ENCODE data around the gene ANXA5. TPM values are rescaled to one million over a fixed set of nuclear protein-coding genes. Genes with fewer than 3 reads are reported as not detected.

Gene ANXA5
- total RNA-seq, 4 donors from 2014 or later: 101 to 107 (median 102) TPM

DNA sequence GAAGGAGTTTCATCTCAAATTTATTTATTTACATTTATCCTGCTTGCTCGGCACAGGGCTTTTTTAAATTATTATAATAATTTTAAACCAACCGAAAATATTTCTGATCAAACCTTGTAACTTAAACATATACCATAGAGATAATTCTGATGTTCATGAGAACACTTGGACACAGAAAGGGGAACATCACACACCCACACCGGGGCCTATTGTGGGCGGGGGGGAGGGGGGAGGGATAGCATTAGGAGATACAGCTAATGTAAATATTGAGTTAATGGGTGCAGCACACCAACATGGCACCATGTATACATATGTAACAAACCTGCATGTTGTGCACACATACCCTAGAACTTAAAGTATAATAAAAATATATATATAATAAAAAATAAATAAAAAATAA is 2.9 kb downstream of the ANXA5 start:
- Histone ChIP-seq H3K4me3 (no peak overlapping the region), H3K9me3 (no peaks in the 10 kb centered on the region), H3K36me3 (no peaks in the 10 kb centered on the region), H3K27ac (no peak overlapping the region), H3K27me3 (no peaks in the 10 kb centered on the region), H3K4me1 (peaks cover 74% of the 10 kb centered on the region)
- DNase-seq (ENCODE audit: low spot score in 2 of 2): no peak
- whole genome bisulfite sequencing: 60% methylated on average over 4 of the region's 4 CpGs
- TF ChIP-seq POLR2AphosphoS5 (IDR thresholded peaks at IDR 0.05): no peak
- no peak for TF ChIP-seq EP300 (IDR thresholded peaks at IDR 0.05)
- TF ChIP-seq POLR2A (IDR thresholded peaks at IDR 0.05): no peak
- TF ChIP-seq, protein P1, sequence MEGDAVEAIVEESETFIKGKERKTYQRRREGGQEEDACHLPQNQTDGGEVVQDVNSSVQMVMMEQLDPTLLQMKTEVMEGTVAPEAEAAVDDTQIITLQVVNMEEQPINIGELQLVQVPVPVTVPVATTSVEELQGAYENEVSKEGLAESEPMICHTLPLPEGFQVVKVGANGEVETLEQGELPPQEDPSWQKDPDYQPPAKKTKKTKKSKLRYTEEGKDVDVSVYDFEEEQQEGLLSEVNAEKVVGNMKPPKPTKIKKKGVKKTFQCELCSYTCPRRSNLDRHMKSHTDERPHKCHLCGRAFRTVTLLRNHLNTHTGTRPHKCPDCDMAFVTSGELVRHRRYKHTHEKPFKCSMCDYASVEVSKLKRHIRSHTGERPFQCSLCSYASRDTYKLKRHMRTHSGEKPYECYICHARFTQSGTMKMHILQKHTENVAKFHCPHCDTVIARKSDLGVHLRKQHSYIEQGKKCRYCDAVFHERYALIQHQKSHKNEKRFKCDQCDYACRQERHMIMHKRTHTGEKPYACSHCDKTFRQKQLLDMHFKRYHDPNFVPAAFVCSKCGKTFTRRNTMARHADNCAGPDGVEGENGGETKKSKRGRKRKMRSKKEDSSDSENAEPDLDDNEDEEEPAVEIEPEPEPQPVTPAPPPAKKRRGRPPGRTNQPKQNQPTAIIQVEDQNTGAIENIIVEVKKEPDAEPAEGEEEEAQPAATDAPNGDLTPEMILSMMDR (IDR thresholded peaks at IDR 0.05): no peak

DNA sequence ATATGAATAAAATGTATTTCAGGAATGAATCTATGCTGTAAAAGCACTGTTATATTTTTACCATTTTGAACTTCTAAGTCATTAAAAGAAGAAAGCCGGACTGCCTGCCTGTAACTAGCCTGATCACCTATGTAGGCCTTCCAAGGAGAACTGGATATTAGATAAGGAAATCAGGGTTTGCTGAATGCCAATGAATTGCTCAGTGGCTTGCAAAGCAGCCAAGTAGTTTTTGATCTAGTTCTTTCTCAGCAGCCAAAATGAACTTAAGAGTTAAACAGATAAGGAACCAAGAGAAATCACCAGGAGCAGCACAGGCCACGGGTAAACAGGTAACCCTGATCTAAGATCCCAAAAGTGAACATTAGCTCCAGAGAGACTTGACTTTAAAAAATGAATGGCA is 3.3 kb downstream of the ANXA5 start:
- WGBS: 51% methylated on average over 2 of the region's 2 CpGs
- no peak for DNase-seq (ENCODE audit: low spot score in 2 of 2)
- TF ChIP-seq EP300 (IDR thresholded peaks at IDR 0.05) (no peak), POLR2AphosphoS5 (IDR thresholded peaks at IDR 0.05) (no peak), POLR2A (IDR thresholded peaks at IDR 0.05) (no peak)
- TF ChIP-seq, protein P1 (IDR thresholded peaks at IDR 0.05): no peak
- no peak overlapping the region for H3K27ac ChIP-seq
- no peaks in the 10 kb centered on the region for H3K27me3 ChIP-seq
- no peaks in the 10 kb centered on the region for H3K36me3 ChIP-seq
- no peak overlapping the region for H3K4me3 ChIP-seq
- H3K4me1 ChIP-seq: peaks cover 76% of the 10 kb centered on the region
- no peaks in the 10 kb centered on the region for H3K9me3 ChIP-seq

DNA sequence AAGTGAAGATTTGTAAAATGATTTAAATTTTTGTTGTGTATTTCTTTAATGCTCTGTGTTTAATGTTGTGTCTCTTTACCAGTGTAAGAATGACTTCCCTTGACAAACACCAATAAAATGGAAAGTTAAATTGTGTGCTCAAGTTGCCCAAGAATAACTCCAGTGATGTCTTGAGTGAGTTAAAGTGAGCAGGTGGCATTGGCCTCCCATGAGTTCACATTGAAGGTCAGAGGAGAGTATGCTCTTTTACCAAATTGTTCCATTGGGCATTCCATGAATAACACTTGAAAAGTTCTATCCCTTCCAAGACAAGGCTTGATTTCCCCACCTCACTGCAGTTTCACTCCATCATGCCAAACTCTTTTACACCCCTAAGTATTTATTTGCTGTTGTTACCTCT is 4.5 kb downstream of the ANXA5 start:
- H3K36me3 ChIP-seq: no peaks in the 10 kb centered on the region
- H3K4me1 ChIP-seq: peaks cover 64% of the 10 kb centered on the region
- no peaks in the 10 kb centered on the region for H3K27me3 ChIP-seq
- H3K4me3 ChIP-seq: no peak overlapping the region
- H3K27ac ChIP-seq: no peak overlapping the region
- DNase-seq (ENCODE audit: low spot score in 2 of 2): no peak
- H3K9me3 ChIP-seq: no peaks in the 10 kb centered on the region
- TF ChIP-seq, protein P1 (IDR thresholded peaks at IDR 0.05): no peak
- TF ChIP-seq POLR2A (IDR thresholded peaks at IDR 0.05) (no peak), POLR2AphosphoS5 (IDR thresholded peaks at IDR 0.05) (no peak), EP300 (IDR thresholded peaks at IDR 0.05) (no peak)

DNA sequence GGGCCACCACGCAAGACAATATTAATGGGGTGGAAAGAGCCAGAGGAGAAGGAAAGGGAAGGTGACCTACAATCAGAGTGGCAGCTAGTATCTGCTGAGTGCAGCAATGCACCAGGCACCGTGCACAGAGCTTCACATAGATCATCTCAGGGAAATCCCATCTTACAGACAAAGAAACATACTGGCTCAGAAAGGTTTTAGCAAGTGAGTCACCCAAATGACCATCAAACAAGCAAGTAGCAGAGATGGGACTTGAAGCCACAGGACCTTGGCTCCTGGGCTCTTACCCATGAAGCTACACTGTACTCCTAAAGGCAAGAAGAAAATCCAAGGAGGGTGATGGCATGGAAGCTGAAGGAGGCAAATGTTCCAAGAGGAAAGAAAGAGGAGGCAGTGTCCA is 6.8 kb downstream of the ANXA5 start:
- TF ChIP-seq EP300 (IDR thresholded peaks at IDR 0.05) (no peak), POLR2A (IDR thresholded peaks at IDR 0.05) (no peak), POLR2AphosphoS5 (IDR thresholded peaks at IDR 0.05) (no peak)
- TF ChIP-seq, protein P1 (IDR thresholded peaks at IDR 0.05): no peak
- Histone ChIP-seq H3K4me1 (peaks cover 55% of the 10 kb centered on the region), H3K27ac (peak overlapping the region; percentile 75), H3K4me3 (no peak overlapping the region), H3K9me3 (no peaks in the 10 kb centered on the region), H3K27me3 (no peaks in the 10 kb centered on the region), H3K36me3 (peaks cover 11% of the 10 kb centered on the region)
- no peak for DNase-seq (ENCODE audit: low spot score in 2 of 2)
- 87% methylated on average over 2 of the region's 2 CpGs for WGBS

DNA sequence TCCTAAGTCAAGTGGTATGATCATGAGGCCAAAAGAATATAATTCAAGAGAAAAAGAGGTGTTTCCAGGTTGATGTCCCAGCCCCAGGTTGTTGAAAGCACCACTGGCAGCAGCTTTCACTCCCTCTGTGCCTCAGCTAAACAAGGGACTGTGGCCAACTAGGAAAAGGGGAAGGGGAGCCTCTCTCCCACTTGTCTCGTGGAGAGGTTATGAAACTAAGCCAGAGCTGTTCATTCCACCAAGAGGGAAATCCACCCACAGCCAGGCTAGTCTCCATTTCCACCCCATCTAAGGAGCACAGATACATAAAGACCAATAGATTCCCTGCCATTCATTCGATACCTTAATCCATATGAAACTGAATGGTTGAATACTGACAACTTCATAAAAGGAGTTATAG is 8.1 kb downstream of the ANXA5 start:
- H3K36me3 ChIP-seq: peaks cover 18% of the 10 kb centered on the region
- WGBS: 69% methylated on average over 2 of the region's 2 CpGs
- no peak overlapping the region for H3K4me3 ChIP-seq
- no peaks in the 10 kb centered on the region for H3K9me3 ChIP-seq
- H3K4me1 ChIP-seq: peaks cover 45% of the 10 kb centered on the region
- DNase-seq (ENCODE audit: low spot score in 2 of 2): no peak
- H3K27ac ChIP-seq: no peak overlapping the region
- H3K27me3 ChIP-seq: no peaks in the 10 kb centered on the region
- TF ChIP-seq POLR2AphosphoS5 (IDR thresholded peaks at IDR 0.05) (no peak), EP300 (IDR thresholded peaks at IDR 0.05) (no peak), POLR2A (IDR thresholded peaks at IDR 0.05) (no peak)
- TF ChIP-seq, protein P1 (IDR thresholded peaks at IDR 0.05): no peak

All from suprapubic skin (tissue), 4 donors.